Measurements from ENCODE around the gene MYOG.

The MYOG gene

GRCh38 chr1:203117611-203118575, 32.1 kb upstream of the MYOG start:
- peak; percentile 41 to 52 for DNase-seq

- DNase-seq = peak; percentile 34 to 60
These were observed 30.4 kb upstream of the MYOG start for GRCh38 chr1:203116091-203116820.

DNA sequence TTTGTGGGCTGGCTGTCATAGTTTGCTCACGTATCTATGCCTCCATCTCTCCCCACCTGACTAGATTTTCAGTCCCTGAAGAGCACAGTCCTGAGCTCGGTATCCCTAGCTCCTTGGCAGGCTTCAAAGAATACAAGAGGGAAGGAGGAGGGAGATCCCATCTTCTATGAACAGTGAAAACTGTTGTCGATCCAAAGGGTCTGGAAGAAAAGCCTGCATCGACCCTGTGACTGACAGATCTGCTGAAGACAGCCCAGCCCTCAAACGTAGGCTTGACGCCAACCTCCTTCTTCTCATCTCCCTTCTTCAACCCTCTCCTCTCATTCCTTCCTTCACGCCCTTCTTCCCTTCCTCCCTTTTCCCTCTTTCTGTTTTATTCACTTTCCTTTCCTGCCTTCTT, 28.4 kb upstream of the MYOG start:
- DNase-seq = no peak

DNA sequence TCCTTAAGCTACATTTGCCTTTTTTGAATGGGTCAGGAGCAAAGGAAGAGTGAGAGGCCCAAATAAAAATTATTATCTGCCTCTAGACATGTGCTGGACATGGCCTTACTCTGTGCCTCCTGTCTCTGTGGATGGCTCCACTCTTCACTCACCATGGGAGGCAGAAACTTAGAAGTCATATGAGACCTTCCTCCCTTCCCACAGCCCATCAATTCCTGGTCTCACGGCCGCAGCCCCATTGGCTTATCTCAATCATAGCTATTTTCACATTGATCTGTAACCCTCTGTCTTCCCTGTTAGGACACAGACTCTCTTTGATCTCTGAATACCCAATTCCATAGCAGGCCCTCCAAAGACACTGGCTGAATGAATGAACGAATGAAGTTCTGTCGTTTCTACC, 27.5 kb upstream of the MYOG start:
- DNase-seq = no peak

- DNase-seq = no peak
These were observed 26.7 kb upstream of the MYOG start for GRCh38 chr1:203112475-203112874.

DNA sequence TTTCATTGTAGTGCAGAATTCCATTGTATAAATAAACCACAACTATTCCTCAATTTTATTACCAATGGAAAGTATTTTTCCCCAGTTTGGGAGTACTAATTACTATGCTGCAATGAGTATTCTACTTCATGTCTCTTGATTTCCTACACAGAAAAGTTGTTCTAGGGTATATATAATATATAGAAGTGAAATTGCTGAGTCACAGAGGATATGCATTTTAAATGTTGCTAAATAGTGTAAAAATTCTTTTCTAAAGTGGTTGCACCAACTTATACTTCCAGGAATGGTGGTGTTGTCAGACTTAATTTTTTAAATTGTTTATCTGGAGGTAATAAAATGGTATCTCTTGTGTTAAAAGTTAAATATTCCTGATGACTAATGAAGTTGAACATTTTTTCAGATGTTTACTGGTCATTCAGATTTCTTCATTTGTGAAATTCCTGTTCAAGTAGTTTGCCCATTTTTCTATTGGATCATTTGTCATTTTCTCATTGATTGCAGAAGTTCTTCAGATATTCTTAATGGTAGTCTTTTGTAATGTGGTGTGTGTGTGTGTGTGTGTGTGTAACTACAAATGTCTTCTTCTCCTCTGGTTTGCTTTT, 19.1 kb upstream of the MYOG start:
- no peak for DNase-seq

DNA sequence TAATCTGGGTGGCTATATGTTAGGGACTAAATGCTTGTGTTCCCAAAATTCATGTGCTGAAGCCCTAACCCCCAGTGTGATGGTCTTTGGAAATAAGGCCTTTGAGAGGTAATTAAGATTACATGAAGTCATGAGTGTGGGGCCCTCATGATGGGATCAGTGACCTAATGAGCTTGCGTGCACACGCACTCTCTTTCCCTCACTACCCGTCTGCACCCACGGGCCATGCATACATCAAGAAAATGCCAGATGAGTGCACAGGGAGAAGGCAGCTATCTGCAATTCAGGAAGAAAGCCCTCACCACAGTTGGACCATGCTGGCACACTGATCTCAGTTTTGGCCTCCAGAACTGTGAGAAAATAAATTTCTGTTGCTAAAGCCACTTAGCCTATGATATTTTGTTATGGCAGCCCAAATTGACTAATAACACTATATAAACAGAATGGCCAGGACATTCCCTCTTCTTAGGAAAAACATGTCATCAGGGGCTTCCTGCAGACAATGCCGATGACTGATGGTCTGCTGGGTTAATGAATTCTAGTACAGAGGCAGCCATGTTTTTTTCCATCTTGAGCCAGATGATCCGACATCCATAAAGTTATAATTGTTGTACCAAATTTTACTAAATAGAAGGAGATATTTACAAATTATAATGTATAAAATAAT, 18.1 kb upstream of the MYOG start:
- DNase-seq = no peak

DNA sequence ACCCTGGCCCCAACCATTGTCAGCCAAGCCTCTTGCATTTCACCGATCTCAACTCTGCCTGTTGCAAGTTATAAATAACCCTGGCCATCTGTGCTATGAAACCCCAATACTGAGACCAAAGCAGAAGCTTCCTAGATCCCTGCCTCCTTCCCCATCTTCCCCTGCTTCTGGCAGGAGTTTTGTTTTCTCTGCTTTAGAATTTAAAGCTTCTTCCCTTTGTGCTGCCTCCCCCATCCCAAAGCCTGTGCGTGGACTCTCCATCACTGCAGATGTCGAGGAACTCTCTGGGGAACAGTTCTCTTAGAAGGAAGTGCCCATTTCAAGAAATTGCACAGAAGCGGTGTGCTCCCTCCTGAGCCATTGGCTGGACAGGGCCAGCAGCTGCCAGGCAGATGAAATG, 17.4 kb upstream of the MYOG start:
- no peak for DNase-seq

- DNase-seq = no peak
These were observed 16.2 kb upstream of the MYOG start for GRCh38 chr1:203101813-203102634.

GRCh38 chr1:203100516-203100869, 14.7 kb upstream of the MYOG start:
- DNase-seq = no peak

GRCh38 chr1:203099805-203100515, 14.1 kb upstream of the MYOG start:
- no peak for DNase-seq

GRCh38 chr1:203098914-203099520, 13.2 kb upstream of the MYOG start:
- DNase-seq = no peak

- no peak for DNase-seq
These were observed 12.6 kb upstream of the MYOG start for GRCh38 chr1:203098445-203098844.

- DNase-seq = no peak
These were observed 11.2 kb upstream of the MYOG start for GRCh38 chr1:203097001-203097400.

DNA sequence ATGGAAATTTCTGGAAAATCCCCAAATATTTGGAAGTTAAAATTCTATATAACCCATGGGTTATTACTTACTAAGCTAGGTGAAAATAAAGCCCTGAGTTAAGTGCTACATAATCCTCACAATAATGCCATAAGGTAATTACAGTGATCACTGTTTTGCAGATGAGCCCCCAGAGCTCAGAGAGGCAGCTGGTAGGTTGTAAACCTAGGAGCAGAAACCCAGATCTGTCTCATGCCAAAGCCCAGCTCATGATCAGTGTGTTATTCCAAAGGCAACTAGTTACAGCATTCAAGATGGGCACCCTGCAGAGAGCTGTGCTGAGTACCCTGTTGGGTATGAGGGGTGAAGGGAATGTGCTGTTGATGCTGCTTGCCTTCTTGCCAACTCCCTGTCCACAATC, 10.8 kb upstream of the MYOG start:
- DNase-seq = no peak

GRCh38 chr1:203095061-203095690, 9.4 kb upstream of the MYOG start:
- no peak for DNase-seq

- no peak for DNase-seq
These were observed 8.1 kb upstream of the MYOG start for GRCh38 chr1:203093754-203094410.

DNA sequence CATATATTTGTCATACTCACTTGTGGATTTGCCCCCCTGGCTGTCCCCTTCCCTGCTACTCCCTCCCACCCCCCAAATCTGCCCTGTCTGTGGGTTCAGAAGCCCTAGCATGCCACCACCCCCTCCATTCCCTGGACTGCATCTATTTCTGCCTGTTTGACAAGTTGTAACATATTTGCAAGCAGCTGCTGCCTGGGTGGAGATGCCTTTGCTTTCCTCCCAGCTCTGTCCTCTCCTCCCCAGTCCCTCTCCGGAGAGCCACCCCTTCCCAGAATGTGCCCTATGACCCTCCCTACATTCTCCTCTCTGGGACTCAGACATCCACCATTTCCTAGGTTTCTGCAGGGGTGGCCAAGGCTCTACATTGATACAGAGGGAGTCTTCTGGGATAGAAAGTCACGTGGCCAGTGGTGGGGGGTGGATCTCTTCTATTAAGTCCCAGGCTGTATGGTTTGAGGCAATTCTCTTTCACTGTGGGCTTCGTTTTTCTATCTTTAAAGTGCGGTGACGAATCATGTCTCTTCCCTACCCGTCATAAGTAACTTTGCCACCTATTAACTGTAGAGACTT, 6.0 kb upstream of the MYOG start:
- no peak for DNase-seq

DNA sequence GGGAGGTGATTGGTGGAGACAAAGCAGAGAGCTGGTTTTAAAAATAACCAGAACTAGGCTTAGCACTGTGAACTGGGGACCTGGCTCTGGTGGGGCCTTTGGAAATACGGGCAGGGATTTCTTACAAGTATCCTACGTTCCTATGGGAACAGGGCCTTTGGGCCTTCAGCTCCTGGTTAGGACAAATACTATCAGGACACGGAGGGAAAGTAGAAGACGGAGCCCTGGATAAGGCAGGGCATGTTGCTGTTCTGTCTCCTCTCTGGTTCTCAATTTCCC, 5.3 kb upstream of the MYOG start:
- DNase-seq = no peak

Data from SHP77 (cell line).